Lower lobe of right lung (tissue), 2 donors: ENCODE data around the gene NRIP2. TPM values are rescaled to one million over a fixed set of nuclear protein-coding genes. Genes with fewer than 3 reads are reported as not detected.
A peak's percentile ranks its signal among the peaks of the same experiment; 100 is the strongest.

Experiments
- ATAC-seq, 2 donors: fragments of 200-7000 bp; cut with Tn5 transposase; one replicate each; pipeline ENCODE4 v1.9.1; 2020 to 2022; ENCODE audit warnings: mild to moderate bottlenecking in 2 of 2, moderate library complexity in 2 of 2
- DNase-seq: peaks from one replicate; pipeline ENCODE4 v3.0.0-alpha.2; 2020
- H3K27ac ChIP-seq: fragments of 200-600 bp; one replicate; pipeline ENCODE4 v1.8.0; 2022
- H3K27me3 ChIP-seq: fragments of 200-600 bp; one replicate; pipeline ENCODE4 v1.8.0; 2022; ENCODE audit warnings: low read depth
- H3K36me3 ChIP-seq: fragments of 200-600 bp; one replicate; pipeline ENCODE4 v1.8.0; 2022; ENCODE audit warnings: mild to moderate bottlenecking
- H3K4me1 ChIP-seq: fragments of 200-600 bp; one replicate; pipeline ENCODE4 v1.8.0; 2022
- H3K4me3 ChIP-seq: fragments of 200-600 bp; one replicate; pipeline ENCODE4 v1.8.0; 2022; ENCODE audit warnings: mild to moderate bottlenecking
- H3K9me3 ChIP-seq: fragments of 200-600 bp; one replicate; pipeline ENCODE4 v1.8.0; 2022
- intact Hi-C: fragments of 100-400 bp; cut with DNase I; formaldehyde crosslinking; loops from one replicate; pipeline ENCODE4 v1.11.0; 2022
- total RNA-seq: library from RNA; stranded (reverse); fragmentation: NEBNext Ultra II Directional; extraction: Animal tissue kit (Norgen Biotek cat#: 25700); gene quantifications from one replicate; pipeline ENCODE4 v1.2.1, GENCODE V29; 2021
- TF ChIP-seq, protein P1 (sequence below): fragments of 200-600 bp; IDR thresholded peaks from one replicate; pipeline ENCODE4 v1.8.0; 2022; ENCODE audit warnings: antibody characterized with exemption, mild to moderate bottlenecking
- donor health status: DM: no; HTN: yes; CAD: no; lungs with severe emphysema.

Gene NRIP2
- total RNA-seq, 1 donor from 2014 or later = 0.77 TPM

DNA sequence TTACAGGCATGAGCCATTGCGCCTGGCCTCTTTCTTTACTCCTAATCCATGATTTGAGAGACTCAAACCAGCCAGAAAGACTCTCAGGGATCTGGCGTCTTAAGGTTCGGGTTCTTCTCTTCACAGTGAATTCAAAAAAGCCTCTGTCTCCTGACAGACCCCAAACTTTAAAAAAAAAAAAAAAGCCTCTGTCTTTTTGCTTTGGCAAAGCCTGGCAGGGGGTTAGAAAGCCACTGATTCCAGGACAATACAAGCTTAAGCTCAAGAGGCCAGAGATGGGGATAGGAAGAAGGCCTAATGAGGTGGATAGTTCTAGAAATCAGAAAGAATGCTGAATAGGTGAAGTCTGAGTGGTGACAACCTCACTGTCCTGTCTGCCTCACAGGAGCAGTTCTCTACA is 8.8 kb downstream of the NRIP2 start:
- Histone ChIP-seq H3K27ac (no peak overlapping the region), H3K27me3 (no peaks in the 10 kb centered on the region), H3K4me3 (no peak overlapping the region), H3K9me3 (no peaks in the 10 kb centered on the region), H3K36me3 (peaks cover 100% of the 10 kb centered on the region), H3K4me1 (no peaks in the 10 kb centered on the region)
- DNase-seq (no peak), ATAC-seq (no peak)
- TF ChIP-seq, protein P1, sequence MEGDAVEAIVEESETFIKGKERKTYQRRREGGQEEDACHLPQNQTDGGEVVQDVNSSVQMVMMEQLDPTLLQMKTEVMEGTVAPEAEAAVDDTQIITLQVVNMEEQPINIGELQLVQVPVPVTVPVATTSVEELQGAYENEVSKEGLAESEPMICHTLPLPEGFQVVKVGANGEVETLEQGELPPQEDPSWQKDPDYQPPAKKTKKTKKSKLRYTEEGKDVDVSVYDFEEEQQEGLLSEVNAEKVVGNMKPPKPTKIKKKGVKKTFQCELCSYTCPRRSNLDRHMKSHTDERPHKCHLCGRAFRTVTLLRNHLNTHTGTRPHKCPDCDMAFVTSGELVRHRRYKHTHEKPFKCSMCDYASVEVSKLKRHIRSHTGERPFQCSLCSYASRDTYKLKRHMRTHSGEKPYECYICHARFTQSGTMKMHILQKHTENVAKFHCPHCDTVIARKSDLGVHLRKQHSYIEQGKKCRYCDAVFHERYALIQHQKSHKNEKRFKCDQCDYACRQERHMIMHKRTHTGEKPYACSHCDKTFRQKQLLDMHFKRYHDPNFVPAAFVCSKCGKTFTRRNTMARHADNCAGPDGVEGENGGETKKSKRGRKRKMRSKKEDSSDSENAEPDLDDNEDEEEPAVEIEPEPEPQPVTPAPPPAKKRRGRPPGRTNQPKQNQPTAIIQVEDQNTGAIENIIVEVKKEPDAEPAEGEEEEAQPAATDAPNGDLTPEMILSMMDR = no peak
- intact Hi-C loops = no loop called here

DNA sequence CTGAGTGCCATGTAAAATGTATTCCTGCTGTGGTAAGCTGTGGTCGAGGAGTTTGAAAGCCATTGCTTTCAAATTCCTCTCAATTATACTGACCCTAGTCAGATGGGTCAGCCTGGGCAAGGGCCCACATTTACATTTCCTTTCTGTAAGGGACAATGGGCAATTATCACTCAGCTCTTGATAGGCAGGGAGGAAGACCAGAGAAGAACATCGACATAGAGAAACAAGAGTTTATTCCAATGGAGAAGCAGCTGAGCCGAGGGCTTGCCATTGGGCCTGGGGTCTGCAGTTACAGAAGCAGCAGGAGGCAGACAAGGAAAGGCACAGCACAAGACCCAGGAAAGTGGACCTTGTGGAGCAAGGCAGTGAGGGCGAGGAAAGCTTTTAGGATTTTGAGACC is 9.7 kb downstream of the NRIP2 start:
- DNase-seq = no peak
- intact Hi-C loops = no loop called here
- H3K36me3 ChIP-seq = peaks cover 100% of the 10 kb centered on the region
- H3K27me3 ChIP-seq = no peaks in the 10 kb centered on the region
- H3K9me3 ChIP-seq = no peaks in the 10 kb centered on the region
- H3K4me3 ChIP-seq = no peak overlapping the region
- no peak for ATAC-seq
- no peaks in the 10 kb centered on the region for H3K4me1 ChIP-seq
- H3K27ac ChIP-seq = no peak overlapping the region
- TF ChIP-seq, protein P1 = no peak

DNA sequence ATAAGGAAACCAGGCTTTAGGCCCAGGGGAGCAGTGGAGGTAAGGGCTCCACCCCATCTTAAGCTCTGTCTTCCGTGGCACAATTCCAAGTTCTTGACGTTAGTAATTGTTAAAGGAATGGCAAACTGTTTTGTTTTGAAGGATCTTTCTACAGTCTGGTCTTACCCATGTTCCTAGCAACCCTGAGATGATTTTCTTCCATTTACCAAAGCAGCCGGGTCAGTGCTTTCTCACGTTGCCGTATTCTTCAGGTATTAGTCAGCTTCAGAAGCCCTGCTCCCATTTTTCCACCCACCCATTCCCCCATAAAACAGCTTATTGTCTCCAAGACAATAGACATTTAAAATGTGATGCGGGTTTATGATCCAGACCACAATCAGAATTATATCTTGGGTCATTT is 10.3 kb downstream of the NRIP2 start:
- Histone ChIP-seq H3K27me3 (no peaks in the 10 kb centered on the region), H3K27ac (no peak overlapping the region), H3K36me3 (peaks cover 100% of the 10 kb centered on the region), H3K9me3 (no peaks in the 10 kb centered on the region), H3K4me1 (no peaks in the 10 kb centered on the region), H3K4me3 (no peak overlapping the region)
- TF ChIP-seq, protein P1 = no peak
- ATAC-seq = no peak
- intact Hi-C loops = no loop called here
- no peak for DNase-seq

DNA sequence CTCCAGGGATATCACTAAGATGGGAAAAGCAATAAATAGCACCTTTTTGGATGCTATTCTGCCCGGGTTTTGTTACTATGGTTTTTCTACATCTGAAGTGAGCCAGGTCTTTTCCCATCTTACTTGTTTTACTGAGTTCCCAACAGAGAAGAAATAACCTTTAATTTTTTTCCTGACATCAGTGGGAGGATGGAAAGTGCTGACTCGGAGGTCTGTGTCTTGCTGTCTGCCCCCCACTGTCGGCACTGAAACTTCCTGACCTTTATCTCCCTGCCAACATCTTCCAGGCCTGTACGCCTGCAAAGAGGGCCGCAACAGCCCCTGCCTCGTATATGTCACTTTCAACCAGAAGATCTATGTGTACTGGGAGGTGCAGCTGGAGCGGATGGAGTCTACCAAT is 11.4 kb downstream of the NRIP2 start:
- H3K27ac ChIP-seq = no peak overlapping the region
- DNase-seq (no peak), ATAC-seq (no peak)
- H3K27me3 ChIP-seq = no peaks in the 10 kb centered on the region
- TF ChIP-seq, protein P1 = no peak
- H3K36me3 ChIP-seq = peaks cover 99% of the 10 kb centered on the region
- intact Hi-C loops = no loop called here
- no peaks in the 10 kb centered on the region for H3K4me1 ChIP-seq
- no peak overlapping the region for H3K4me3 ChIP-seq
- H3K9me3 ChIP-seq = no peaks in the 10 kb centered on the region

DNA sequence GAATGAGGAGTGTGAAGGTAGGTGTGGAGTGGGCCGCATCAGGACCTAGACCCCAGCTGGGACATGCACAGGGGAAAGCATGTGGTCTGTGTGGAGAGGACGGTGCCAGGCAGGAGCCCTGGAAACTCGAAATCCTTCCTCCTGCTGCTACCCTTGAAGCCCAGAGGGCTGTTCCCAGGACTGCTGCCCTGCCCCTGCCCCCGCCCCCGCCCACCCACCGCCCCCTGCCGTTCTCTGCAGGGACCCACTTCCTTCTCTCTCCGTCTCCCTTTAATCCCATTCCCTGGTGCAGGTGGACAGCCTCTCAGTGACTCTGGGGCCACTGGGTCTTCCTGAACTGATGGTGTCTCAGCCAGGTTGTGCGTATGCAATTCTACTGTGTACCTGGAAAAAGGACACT is 14.4 kb downstream of the NRIP2 start:
- Histone ChIP-seq H3K4me1 (no peaks in the 10 kb centered on the region), H3K27me3 (no peaks in the 10 kb centered on the region), H3K36me3 (peaks cover 90% of the 10 kb centered on the region), H3K27ac (no peak overlapping the region), H3K9me3 (no peaks in the 10 kb centered on the region), H3K4me3 (no peak overlapping the region)
- DNase-seq (no peak), ATAC-seq (no peak)
- intact Hi-C loops = no loop called here
- TF ChIP-seq, protein P1 = no peak

DNA sequence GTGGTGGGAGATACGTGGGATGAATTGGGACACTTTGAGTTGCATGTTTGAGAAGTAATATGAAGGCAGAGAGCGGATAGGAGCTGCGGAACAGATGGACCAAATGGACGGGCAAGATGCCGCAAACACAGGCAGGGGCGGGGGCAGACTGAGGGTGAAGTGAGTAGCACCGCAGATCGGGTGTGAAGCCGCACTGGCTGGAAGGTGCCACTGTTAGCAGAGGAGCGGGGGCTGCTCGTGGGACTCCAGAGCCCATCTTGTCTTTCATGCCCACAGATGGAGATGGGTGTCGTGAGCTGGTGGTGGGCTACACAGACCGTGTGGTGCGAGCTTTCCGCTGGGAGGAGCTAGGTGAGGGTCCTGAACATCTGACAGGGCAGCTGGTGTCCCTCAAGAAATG is 15.0 kb downstream of the NRIP2 start:
- DNase-seq (no peak), ATAC-seq (peak in 1 of 2 donors; percentile 15)
- Histone ChIP-seq H3K4me1 (peaks cover 6% of the 10 kb centered on the region), H3K27me3 (no peaks in the 10 kb centered on the region), H3K9me3 (no peaks in the 10 kb centered on the region), H3K27ac (no peak overlapping the region), H3K36me3 (peaks cover 86% of the 10 kb centered on the region), H3K4me3 (no peak overlapping the region)
- intact Hi-C loops = no loop called here
- TF ChIP-seq, protein P1 = no peak
